Measurements from ENCODE around the gene PLXDC1. TPM values are rescaled to one million over a fixed set of nuclear protein-coding genes. Genes with fewer than 3 reads are reported as not detected.
"Not testable (repeated sequence)": the region's sequence is repeated elsewhere in the genome, so short reads cannot be mapped to it uniquely, and the experiment has no call there.

Gene PLXDC1
- total RNA-seq, 2 experiments from 2014 or later = 9.6 to 17.9 TPM

DNA sequence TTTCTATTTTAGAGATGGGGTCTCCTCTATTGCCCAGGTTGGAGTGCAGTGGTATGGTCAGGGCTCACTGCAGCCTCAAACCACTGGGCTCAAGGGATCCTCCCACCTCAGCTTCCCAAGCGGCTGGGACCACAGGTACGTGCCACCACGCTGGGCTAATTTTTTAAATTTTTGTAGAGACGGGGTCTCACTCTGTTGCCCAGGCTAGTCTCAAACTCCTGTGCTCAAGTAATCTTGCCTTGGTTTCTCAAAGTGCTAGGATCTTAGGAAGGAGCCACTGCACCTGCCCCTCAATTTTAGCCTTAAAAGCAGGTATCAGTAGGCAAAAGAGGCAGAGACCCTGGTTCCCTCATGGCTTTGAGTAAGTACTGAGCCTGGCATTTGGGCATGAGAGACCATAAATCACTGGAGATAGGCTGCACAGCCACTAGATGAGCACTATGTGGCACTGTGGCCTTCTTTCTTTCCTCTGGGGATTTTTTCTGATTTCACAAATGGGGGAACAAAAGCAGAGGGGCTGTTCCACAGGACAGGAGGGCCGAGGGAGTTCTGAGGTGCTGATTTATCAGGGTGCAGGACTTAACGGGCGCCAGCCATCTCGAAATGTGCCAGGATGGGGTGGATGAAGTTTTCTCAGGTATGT, 82.2 kb downstream of the PLXDC1 start:
- DNase-seq (no peak), ATAC-seq (ENCODE audit: low read depth) (peak; percentile 73)
- Mint-ChIP-seq H3K27me3 (no peaks in the 10 kb centered on the region), H3K4me3 (no peak overlapping the region), H3K9me3 (no peaks in the 10 kb centered on the region), H3K27ac (no peak overlapping the region), H3K36me3 (no peaks in the 10 kb centered on the region), H3K4me1 (peaks cover 11% of the 10 kb centered on the region)
- POLR2A ChIA-PET = interaction anchor here (0.7 to 2.1 kb wide), 3 partner anchors 12 to 86 kb away, joined by 3 to 8 read pairs (median 4); no protein-coding TSS in a partner anchor

DNA sequence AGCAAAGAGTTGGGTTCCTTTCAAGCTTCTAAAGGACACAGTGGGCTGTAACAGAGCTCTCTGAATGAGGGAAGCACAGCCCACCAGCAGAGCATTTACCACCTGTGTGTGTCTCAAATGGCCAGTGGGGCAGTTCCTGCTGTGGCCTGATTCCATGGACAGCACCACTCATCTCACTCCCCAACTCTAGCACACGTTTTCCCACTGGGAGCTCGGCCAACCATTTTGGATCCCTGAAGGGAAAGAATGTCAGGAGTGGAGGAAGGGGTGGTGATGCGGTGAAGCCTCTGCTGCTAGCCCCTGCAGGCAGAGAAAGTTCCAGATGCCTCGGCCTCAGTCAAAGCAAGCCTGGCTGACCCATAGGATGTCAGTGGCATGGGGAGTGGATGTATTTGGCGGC, 86.6 kb downstream of the PLXDC1 start:
- DNase-seq (no peak), ATAC-seq (ENCODE audit: low read depth) (no peak)
- H3K9me3 Mint-ChIP-seq = no peaks in the 10 kb centered on the region
- no peaks in the 10 kb centered on the region for H3K36me3 Mint-ChIP-seq
- H3K4me3 Mint-ChIP-seq = no peak overlapping the region
- no peak overlapping the region for H3K27ac Mint-ChIP-seq
- no peaks in the 10 kb centered on the region for H3K27me3 Mint-ChIP-seq
- POLR2A ChIA-PET = no interaction called here
- H3K4me1 Mint-ChIP-seq = peaks cover 7% of the 10 kb centered on the region

DNA sequence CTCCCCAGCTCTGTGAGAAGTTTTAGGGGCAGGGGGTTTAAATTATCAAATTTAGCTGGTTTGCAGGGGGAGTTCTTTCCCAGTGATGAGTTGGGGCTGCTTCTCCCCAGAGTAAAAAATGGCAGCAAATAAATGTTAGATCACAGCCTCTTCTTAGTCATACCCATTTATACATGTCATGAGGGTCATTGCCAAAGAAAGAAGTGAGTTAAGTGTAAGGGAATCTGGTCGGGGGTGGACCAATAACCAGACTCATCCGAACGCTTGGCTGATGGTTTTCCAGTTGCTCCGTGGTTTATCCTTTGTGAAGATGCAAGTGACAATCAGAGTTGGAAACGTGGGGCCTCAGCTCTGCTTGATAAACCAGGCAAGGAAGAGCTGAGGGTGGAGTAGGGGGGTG, 87.1 kb downstream of the PLXDC1 start:
- H3K27ac Mint-ChIP-seq = no peak overlapping the region
- no peaks in the 10 kb centered on the region for H3K36me3 Mint-ChIP-seq
- H3K9me3 Mint-ChIP-seq = no peaks in the 10 kb centered on the region
- no peak overlapping the region for H3K4me3 Mint-ChIP-seq
- ATAC-seq (ENCODE audit: low read depth) (no peak), DNase-seq (no peak)
- POLR2A ChIA-PET = no interaction called here
- H3K27me3 Mint-ChIP-seq = no peaks in the 10 kb centered on the region
- peaks cover 6% of the 10 kb centered on the region for H3K4me1 Mint-ChIP-seq

DNA sequence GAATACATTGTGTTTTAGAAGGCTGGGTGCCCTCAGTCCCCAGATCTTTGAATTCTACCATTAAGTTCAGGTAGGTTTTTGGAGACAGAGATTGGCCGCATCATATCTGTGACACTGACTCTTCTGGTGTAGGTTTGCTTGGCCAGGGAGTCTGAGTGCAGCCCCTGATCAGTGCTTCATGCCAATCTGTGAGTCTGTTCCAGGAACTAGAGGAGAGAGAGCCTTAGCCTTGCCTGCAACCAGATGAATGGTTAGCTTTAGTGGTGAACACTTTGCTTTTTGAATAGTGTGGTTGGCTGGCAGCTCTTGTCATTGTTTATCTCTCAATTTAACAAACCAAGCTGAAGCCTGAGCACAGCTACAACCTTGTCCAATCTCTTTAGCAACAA, 87.8 kb downstream of the PLXDC1 start:
- peaks cover 6% of the 10 kb centered on the region for H3K4me1 Mint-ChIP-seq
- no peaks in the 10 kb centered on the region for H3K9me3 Mint-ChIP-seq
- H3K27me3 Mint-ChIP-seq = no peaks in the 10 kb centered on the region
- POLR2A ChIA-PET = no interaction called here
- DNase-seq = no peak
- H3K4me3 Mint-ChIP-seq = no peak overlapping the region
- H3K27ac Mint-ChIP-seq = no peak overlapping the region
- no peaks in the 10 kb centered on the region for H3K36me3 Mint-ChIP-seq
- ATAC-seq (ENCODE audit: low read depth) = peak; percentile 75

DNA sequence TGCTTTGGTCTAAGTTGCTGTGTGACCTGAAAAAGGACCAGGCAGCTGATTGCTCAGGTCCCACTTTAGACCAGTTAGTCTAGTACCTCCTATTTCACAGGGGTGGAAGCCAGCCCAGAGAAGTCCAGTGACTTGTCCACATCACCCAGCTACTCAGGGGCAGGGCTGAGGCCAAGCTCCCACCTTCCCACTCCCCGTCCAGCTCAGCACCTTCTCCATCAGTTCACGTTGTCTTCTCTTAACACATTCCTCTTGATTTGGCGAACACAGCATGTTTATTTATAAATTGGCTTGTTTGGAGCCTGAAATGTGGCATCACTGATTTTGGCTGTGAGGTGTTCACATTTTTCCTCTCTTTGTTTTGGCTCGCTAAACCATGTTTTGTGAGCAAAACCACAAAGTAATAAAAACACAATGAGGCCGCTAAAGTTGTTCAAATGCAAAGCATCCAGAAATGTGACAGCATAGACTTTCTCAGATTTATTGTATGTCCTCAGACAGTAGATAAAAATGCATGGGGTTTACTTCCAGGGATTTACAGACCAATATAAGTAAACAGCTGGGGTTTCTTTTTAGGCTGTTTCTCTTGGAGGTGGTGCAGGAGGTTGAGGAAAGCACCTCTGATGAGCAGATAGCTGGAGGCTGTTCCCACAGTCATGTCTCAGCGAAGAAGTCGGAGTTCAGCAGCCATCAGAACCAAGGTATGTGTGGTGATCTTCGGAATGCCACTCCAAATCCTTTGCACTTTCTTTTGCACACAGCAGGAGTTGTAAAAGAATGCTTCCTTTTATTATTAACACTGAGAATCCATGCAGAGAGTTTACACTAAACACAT, 88.4 kb downstream of the PLXDC1 start:
- POLR2A ChIA-PET = no interaction called here

DNA sequence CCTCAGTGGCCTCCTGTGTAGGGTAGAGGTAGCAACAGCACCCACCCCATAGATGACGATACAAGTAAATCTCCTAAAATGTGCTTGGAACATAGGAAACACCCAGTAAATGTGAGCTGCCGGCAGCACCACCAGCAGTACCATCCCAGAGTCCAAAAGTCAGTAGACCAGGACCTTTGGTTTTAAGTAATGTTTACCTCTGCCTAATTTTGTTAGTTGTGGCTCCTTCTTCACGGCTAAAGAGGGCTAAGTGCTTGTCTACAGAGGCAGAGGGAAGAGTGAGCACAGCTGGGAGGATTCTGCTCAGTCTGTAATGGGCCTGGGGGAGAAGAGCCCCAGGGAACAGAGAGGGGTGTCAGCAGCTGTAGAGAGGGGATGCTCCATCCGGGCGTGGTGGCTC, 92.9 kb downstream of the PLXDC1 start:
- Mint-ChIP-seq H3K4me3 (no peak overlapping the region), H3K27ac (no peak overlapping the region), H3K4me1 (peaks cover 10% of the 10 kb centered on the region), H3K36me3 (no peaks in the 10 kb centered on the region), H3K27me3 (peaks cover 8% of the 10 kb centered on the region), H3K9me3 (no peaks in the 10 kb centered on the region)
- POLR2A ChIA-PET = interaction anchor here (1.8 kb wide), 1 partner anchor 25 kb away, joined by 8 read pairs; no protein-coding TSS in a partner anchor
- DNase-seq (no peak), ATAC-seq (ENCODE audit: low read depth) (no peak)

More for the DNA sequence above, 88.4 kb downstream of the PLXDC1 start:
- H3K4me1 Mint-ChIP-seq = peaks cover 6% of the 10 kb centered on the region
- no peaks in the 10 kb centered on the region for H3K36me3 Mint-ChIP-seq
- H3K4me3 Mint-ChIP-seq = no peak overlapping the region
- no peak for DNase-seq
- no peak overlapping the region for H3K27ac Mint-ChIP-seq
- ATAC-seq (ENCODE audit: low read depth) = no peak
- no peaks in the 10 kb centered on the region for H3K9me3 Mint-ChIP-seq
- H3K27me3 Mint-ChIP-seq = no peaks in the 10 kb centered on the region

DNA sequence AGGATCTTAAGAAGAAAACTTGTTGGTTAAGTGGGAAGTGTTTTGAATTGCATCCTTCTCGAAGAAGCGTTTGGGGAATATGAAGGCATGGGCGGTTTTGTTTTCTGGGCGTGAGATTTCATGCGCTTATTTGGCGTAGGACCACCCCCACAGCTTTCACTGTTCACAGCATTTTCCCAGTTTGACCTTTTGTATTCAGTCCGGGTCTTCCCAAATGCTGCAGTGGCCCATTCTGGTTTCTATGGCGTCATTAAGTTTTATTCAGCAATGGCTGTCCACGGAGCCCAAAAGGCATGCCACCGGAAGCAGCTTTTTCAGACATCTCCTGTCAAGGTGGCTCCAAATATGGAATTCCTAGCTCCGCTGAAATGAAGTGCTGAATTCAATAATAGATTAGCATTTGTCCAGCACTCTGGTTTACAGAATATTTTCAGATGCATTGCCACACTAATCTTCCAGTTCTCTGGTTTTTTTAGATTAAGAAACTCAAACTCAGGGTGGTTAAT, 93.7 kb downstream of the PLXDC1 start:
- POLR2A ChIA-PET = interaction anchor here (0.6 to 2.6 kb wide), 4 partner anchors 25 to 96 kb away, joined by 3 to 12 read pairs (median 6); no protein-coding TSS in a partner anchor
- peak overlapping the region; percentile 87 for H3K27ac Mint-ChIP-seq
- H3K36me3 Mint-ChIP-seq = no peaks in the 10 kb centered on the region
- peaks cover 14% of the 10 kb centered on the region for H3K27me3 Mint-ChIP-seq
- no peaks in the 10 kb centered on the region for H3K9me3 Mint-ChIP-seq
- ATAC-seq (ENCODE audit: low read depth) = no peak
- H3K4me3 Mint-ChIP-seq = peak overlapping the region; percentile 85
- peaks cover 5% of the 10 kb centered on the region for H3K4me1 Mint-ChIP-seq
- DNase-seq = no peak

DNA sequence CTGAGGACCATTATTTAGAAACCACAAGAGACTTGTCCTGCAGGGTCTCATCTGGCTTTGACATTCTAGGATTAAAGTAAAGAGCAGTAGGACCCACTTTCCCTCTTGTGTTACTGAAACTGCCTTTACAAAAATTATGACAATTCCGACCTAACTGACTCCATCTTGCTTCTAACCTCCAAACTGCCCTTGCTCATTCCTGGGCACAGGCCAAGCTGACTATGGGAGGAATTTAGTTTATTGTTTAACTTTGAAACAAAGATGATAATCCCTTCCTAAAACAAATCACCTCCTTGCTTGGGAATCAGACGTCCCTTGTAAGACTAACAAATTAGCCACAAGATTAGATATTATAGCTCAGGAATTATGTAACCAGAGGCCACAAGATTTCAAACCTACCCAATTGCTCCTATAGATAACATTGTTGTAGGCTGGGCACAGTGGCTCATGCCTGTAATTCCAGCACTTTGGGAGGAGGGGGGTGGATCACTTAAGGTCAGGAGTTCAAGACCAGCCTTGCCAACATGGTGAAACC, 97.3 kb downstream of the PLXDC1 start:
- H3K4me3 Mint-ChIP-seq = no peak overlapping the region
- peaks cover 1% of the 10 kb centered on the region for H3K9me3 Mint-ChIP-seq
- POLR2A ChIA-PET = interaction anchor here (0.5 kb wide), 1 partner anchor 119 kb away, joined by 4 read pairs; no protein-coding TSS in a partner anchor
- ATAC-seq (ENCODE audit: low read depth) = no peak
- H3K27ac Mint-ChIP-seq = no peak overlapping the region
- no peak for DNase-seq
- H3K4me1 Mint-ChIP-seq = peaks cover 4% of the 10 kb centered on the region
- H3K36me3 Mint-ChIP-seq = no peaks in the 10 kb centered on the region
- peaks cover 22% of the 10 kb centered on the region for H3K27me3 Mint-ChIP-seq

DNA sequence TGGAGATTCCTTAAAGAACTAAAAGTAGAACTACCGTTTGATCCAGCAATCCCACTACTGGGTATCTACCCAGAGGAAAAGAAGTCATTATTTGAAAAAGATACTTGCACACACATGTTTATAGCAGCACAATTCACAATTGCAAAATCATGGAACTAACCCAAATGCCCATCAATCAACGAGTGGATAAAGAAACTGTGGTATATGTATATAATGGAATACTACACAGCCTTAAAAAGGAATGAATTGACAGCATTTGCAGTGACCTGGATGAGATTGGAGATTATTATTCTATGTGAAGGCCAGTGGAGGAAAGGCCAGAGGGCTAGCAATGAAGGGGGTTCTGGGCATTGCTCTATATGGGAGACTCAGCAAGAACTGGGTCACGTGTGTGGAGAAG, 99.0 kb downstream of the PLXDC1 start:
- ATAC-seq (ENCODE audit: low read depth); DNase-seq; H3K4me3 Mint-ChIP-seq; H3K4me1 Mint-ChIP-seq; H3K36me3 Mint-ChIP-seq; H3K9me3 Mint-ChIP-seq; POLR2A ChIA-PET; H3K27ac Mint-ChIP-seq: not testable (repeated sequence)
- peaks cover 22% of the 10 kb centered on the region for H3K27me3 Mint-ChIP-seq

DNA sequence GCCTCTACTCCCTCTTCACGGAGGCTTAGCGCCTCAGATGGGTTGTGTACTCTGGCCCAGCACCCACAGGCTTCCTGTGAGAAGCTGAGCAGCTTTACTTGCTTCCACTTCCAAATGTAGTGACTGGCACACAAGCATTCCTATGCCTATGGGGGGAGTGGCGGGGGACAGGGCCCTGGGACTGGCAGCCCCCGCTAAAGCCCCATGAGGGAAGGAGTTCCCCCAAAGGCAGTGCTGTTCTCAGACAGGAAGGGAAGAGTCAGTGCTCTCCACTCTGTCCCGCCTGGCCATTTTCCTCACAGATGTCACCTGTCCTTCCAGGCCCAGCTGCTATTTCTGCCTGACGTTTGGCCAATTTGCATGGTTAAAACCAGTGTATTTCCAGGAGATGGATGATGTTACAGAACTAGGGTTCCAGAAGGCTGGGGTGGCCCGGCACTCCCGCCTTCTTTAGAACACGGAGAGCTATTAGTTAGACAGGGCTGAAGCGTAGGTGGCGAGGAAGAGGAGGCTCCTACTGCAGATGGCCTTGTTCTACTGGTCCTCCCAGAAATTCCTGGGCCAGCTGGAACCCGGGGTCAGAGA, 100.3 kb downstream of the PLXDC1 start:
- peaks cover 22% of the 10 kb centered on the region for H3K27me3 Mint-ChIP-seq
- peaks cover 11% of the 10 kb centered on the region for H3K9me3 Mint-ChIP-seq
- no peak overlapping the region for H3K27ac Mint-ChIP-seq
- DNase-seq (no peak), ATAC-seq (ENCODE audit: low read depth) (no peak)
- H3K4me1 Mint-ChIP-seq = no peaks in the 10 kb centered on the region
- peaks cover 9% of the 10 kb centered on the region for H3K36me3 Mint-ChIP-seq
- no peak overlapping the region for H3K4me3 Mint-ChIP-seq
- POLR2A ChIA-PET = no interaction called here

DNA sequence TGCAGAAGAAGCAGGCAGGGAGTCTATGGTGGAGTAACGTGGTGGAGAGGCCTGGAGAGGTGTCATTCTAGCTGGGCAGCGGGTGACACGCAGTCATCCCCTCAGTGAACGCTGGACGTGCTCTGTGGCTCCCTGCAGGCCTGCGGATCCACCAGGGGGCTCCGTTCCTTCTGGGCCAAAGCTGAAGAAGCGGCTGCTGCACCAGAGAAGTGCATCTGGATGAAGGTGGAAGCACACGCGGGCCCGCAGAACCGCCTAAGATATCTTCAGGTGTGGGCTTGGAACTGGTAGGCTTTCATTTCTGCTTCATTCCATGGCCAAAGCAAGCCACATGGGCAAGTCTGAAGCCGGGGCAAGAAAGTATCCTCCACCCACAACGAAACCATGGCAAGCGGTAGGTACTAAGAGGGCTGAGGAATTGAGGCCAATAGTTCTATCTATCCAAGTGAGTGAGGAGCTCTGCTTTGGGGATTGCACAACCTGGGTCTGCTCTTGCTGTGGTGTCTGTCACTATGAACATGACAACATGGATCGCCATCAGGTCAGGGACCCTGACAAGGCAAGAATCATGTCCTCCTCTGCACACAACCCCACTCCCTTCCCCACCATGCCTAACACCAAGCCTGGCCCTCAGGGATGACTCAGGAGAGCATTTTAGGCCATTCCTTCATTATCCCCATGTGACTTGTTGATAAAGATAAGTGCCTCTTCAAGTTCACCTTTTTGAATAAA, 105.3 kb downstream of the PLXDC1 start:
- peak overlapping the region; percentile 51 for H3K27ac Mint-ChIP-seq
- H3K36me3 Mint-ChIP-seq = peaks cover 9% of the 10 kb centered on the region
- H3K27me3 Mint-ChIP-seq = peaks cover 12% of the 10 kb centered on the region
- no peaks in the 10 kb centered on the region for H3K4me1 Mint-ChIP-seq
- H3K4me3 Mint-ChIP-seq = no peak overlapping the region
- H3K9me3 Mint-ChIP-seq = peaks cover 16% of the 10 kb centered on the region
- POLR2A ChIA-PET = no interaction called here
- DNase-seq (no peak), ATAC-seq (ENCODE audit: low read depth) (no peak)

DNA sequence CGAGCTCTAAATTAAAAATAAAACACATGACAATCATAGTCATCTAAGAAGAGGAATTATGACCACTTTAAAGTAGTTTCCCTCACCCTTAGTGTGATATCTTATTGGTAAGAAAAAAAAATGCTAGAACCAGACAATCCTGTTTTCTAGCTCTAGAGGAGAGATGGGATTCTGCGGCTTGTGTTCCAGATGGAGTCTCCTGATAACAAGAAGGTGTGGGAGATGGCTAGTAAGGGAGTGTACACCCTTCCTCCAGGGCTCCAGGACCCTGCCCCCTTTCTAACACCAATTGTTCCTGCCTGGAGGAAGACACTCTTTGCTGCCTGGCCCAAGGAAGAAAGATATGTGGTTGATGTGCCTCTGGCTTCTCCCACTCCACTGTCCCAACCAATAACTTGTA, 115.4 kb downstream of the PLXDC1 start:
- H3K9me3 Mint-ChIP-seq = no peaks in the 10 kb centered on the region
- H3K36me3 Mint-ChIP-seq = no peaks in the 10 kb centered on the region
- H3K4me3 Mint-ChIP-seq = no peak overlapping the region
- H3K4me1 Mint-ChIP-seq = no peaks in the 10 kb centered on the region
- POLR2A ChIA-PET = no interaction called here
- DNase-seq (no peak), ATAC-seq (ENCODE audit: low read depth) (no peak)
- H3K27me3 Mint-ChIP-seq = peaks cover 39% of the 10 kb centered on the region
- H3K27ac Mint-ChIP-seq = no peak overlapping the region

DNA sequence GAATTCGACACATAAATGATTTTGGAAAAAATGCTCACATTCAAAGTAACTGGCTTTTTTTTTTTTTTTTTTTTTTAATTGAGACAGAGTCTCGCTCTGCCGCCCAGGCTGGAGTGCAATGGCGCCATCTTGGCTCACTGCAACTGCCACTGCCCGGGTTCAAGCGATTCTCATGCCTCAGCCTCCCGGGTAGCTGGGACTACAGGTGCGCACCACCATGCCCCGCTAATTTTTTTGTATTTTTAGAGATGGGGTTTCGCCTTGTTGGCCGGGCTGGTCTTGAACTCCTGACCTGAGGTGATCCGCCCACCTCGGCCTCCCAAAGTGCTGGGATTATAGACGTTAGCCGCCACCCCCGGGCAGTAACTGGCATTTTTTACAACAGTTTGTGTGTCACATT, 115.9 kb downstream of the PLXDC1 start:
- H3K27me3 Mint-ChIP-seq = peaks cover 40% of the 10 kb centered on the region
- POLR2A ChIA-PET = not testable (repeated sequence)

More for the DNA sequence above, 115.9 kb downstream of the PLXDC1 start:
- H3K4me1 Mint-ChIP-seq; H3K36me3 Mint-ChIP-seq; H3K9me3 Mint-ChIP-seq; ATAC-seq (ENCODE audit: low read depth); H3K4me3 Mint-ChIP-seq; DNase-seq; H3K27ac Mint-ChIP-seq: not testable (repeated sequence)
